Measurements from ENCODE around the gene RAD18.
A peak's percentile ranks its signal among the peaks of the same experiment; 100 is the strongest.

The RAD18 gene

GRCh38 chr3:8962226-8962861 lies 928 bp downstream of the RAD18 start:
- peaks cover 16% of the 10 kb centered on the region for H3K36me3 ChIP-seq (ENCODE audit: control insufficient read depth, low read depth, low read length)
- H3K27me3 ChIP-seq (ENCODE audit: control insufficient read depth, insufficient read depth, low read length) = no peaks in the 10 kb centered on the region
- peak overlapping the region; percentile 79 for H3K9ac ChIP-seq (ENCODE audit: low read length)
- peaks cover 12% of the 10 kb centered on the region for H3K4me1 ChIP-seq (ENCODE audit: control insufficient read depth, low read depth, low read length)
- no peaks in the 10 kb centered on the region for H3K9me3 ChIP-seq (ENCODE audit: control insufficient read depth, low read depth, low read length)
- no peak overlapping the region for H3K27ac ChIP-seq (ENCODE audit: low read length)
- peak overlapping the region; percentile 86 for H3K4me3 ChIP-seq (ENCODE audit: low read length)

DNA sequence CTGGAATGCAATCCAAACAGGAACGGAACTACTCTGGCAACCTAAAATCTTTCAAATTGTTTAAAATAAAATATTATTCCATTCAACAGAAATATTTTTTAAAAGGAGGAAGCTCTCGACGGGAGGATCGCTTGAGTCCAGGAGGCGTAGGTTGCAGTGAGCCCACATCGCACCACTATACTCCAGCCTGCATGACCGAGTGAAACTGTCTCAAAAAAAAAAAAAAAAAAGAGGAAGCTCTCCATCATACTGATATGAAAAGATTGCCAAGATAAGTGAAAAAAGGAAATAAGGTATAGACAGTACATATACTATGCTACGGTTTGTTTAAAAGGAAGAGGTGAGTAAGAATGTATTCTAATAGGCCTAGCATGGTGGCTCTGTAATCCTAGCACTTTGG lies 3.6 kb downstream of the RAD18 start:
- no peak overlapping the region for H3K27ac ChIP-seq (ENCODE audit: low read length)
- H3K4me3 ChIP-seq (ENCODE audit: low read length) = no peak overlapping the region
- H3K9me3 ChIP-seq (ENCODE audit: control insufficient read depth, low read depth, low read length) = no peaks in the 10 kb centered on the region
- peaks cover 9% of the 10 kb centered on the region for H3K4me1 ChIP-seq (ENCODE audit: control insufficient read depth, low read depth, low read length)
- H3K27me3 ChIP-seq (ENCODE audit: control insufficient read depth, insufficient read depth, low read length) = no peaks in the 10 kb centered on the region
- H3K36me3 ChIP-seq (ENCODE audit: control insufficient read depth, low read depth, low read length) = peaks cover 23% of the 10 kb centered on the region
- H3K9ac ChIP-seq (ENCODE audit: low read length) = no peak overlapping the region

DNA sequence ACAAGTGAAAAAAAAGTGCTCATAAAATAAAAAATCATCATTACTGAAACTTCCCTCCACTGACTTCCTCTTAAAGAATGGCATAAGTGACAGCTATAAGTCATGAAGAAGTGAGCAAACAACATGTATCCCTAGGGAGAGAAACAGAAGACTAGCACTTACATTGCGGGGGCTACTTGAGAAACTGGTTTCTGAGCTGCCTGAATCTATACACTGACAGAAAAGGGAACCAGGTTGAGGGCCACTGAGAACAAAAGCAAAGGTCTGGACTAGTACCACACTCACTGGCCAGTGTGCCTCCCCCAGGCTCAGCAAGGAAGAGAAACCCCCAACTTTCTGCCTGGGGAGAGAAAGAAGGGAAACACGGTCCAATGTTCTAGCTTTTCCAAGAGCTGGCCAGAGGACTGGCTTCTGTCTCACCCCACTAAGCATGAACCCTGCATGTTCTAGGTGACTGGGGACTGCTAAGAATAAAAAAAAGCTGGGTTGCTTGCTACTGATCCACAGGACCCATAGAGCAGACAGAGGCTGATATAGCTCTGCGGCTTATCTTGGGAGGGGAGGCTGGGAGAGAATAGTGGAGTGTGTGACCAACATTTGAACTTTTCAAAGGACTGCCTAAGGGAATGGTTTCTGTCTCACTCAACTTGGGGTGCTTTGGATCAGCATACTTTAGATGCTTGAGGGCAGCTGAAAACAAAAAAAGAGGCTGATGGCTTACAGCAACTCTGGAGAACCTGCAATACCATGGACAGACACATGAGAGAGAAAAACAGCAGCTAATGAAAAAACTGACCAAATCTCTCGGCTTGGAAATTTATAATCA lies 8.1 kb downstream of the RAD18 start:
- H3K4me3 ChIP-seq (ENCODE audit: low read length) = no peak overlapping the region
- H3K27me3 ChIP-seq (ENCODE audit: control insufficient read depth, insufficient read depth, low read length) = no peaks in the 10 kb centered on the region
- H3K4me1 ChIP-seq (ENCODE audit: control insufficient read depth, low read depth, low read length) = no peaks in the 10 kb centered on the region
- H3K27ac ChIP-seq (ENCODE audit: low read length) = no peak overlapping the region
- H3K36me3 ChIP-seq (ENCODE audit: control insufficient read depth, low read depth, low read length) = peaks cover 23% of the 10 kb centered on the region
- H3K9me3 ChIP-seq (ENCODE audit: control insufficient read depth, low read depth, low read length) = no peaks in the 10 kb centered on the region
- H3K9ac ChIP-seq (ENCODE audit: low read length) = peak overlapping the region; percentile 13

DNA sequence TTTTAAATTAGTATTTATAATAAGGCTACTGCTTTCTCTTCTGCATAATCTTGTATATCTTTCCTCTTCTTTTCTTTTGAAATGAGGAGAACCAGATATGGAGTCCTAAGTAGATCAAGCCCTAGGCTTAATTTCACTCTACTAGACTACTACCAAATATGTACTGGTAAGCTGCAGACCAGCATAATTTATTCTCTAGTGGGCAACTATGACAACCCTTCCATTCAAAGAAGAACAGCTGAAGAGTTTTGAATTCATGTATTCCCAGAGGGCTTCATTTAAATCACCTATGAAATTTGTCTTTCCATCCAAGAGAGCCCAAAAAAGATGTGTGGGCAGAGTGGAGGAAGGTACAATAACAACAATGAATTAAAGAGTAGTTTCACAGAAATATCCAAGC lies 10.0 kb downstream of the RAD18 start:
- H3K36me3 ChIP-seq (ENCODE audit: control insufficient read depth, low read depth, low read length) = peaks cover 16% of the 10 kb centered on the region
- no peak overlapping the region for H3K9ac ChIP-seq (ENCODE audit: low read length)
- no peaks in the 10 kb centered on the region for H3K9me3 ChIP-seq (ENCODE audit: control insufficient read depth, low read depth, low read length)
- no peak overlapping the region for H3K4me3 ChIP-seq (ENCODE audit: low read length)
- no peaks in the 10 kb centered on the region for H3K4me1 ChIP-seq (ENCODE audit: control insufficient read depth, low read depth, low read length)
- no peak overlapping the region for H3K27ac ChIP-seq (ENCODE audit: low read length)
- no peaks in the 10 kb centered on the region for H3K27me3 ChIP-seq (ENCODE audit: control insufficient read depth, insufficient read depth, low read length)

GRCh38 chr3:8952130-8952529 lies 11.1 kb downstream of the RAD18 start:
- H3K9ac ChIP-seq (ENCODE audit: low read length) = no peak overlapping the region
- no peaks in the 10 kb centered on the region for H3K27me3 ChIP-seq (ENCODE audit: control insufficient read depth, insufficient read depth, low read length)
- H3K36me3 ChIP-seq (ENCODE audit: control insufficient read depth, low read depth, low read length) = peaks cover 12% of the 10 kb centered on the region
- H3K9me3 ChIP-seq (ENCODE audit: control insufficient read depth, low read depth, low read length) = no peaks in the 10 kb centered on the region
- H3K4me1 ChIP-seq (ENCODE audit: control insufficient read depth, low read depth, low read length) = no peaks in the 10 kb centered on the region
- H3K4me3 ChIP-seq (ENCODE audit: low read length) = no peak overlapping the region
- H3K27ac ChIP-seq (ENCODE audit: low read length) = no peak overlapping the region

DNA sequence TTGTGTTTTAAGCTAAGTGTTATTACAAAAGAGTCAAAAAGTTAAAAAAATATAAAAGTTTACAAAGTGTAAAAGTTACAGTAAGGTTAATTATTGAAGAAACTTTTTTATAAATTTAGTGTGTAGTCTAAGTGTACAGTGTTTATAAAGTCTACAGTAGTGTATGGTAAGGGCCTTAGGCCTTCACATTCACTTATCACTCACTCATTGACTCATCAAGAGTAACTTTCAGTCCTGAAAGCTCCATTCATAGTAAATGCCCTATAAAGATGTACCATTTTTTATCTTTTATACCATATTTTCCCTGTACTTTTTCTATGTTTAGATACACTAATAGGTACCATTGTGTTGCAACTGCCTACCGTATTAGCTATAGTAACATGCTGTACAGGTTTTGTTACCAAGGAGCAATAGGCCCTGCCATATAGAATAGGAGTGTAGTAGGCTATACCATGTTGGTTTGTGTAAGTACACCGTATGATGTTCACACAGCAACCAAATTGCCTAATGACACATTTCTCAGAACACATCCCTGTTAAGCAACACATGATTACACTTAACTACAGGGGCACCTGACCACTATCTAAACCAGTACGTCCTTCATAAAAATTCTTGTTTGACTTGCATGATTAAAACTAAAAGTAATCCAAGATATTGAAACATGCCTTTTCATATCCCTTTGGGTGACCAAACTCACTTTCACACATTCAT lies 17.2 kb downstream of the RAD18 start:
- Histone ChIP-seq H3K4me3 (ENCODE audit: low read length) (no peak overlapping the region), H3K9me3 (ENCODE audit: control insufficient read depth, low read depth, low read length) (no peaks in the 10 kb centered on the region), H3K27me3 (ENCODE audit: control insufficient read depth, insufficient read depth, low read length) (no peaks in the 10 kb centered on the region), H3K27ac (ENCODE audit: low read length) (no peak overlapping the region), H3K9ac (ENCODE audit: low read length) (no peak overlapping the region), H3K36me3 (ENCODE audit: control insufficient read depth, low read depth, low read length) (peaks cover 34% of the 10 kb centered on the region), H3K4me1 (ENCODE audit: control insufficient read depth, low read depth, low read length) (no peaks in the 10 kb centered on the region)

DNA sequence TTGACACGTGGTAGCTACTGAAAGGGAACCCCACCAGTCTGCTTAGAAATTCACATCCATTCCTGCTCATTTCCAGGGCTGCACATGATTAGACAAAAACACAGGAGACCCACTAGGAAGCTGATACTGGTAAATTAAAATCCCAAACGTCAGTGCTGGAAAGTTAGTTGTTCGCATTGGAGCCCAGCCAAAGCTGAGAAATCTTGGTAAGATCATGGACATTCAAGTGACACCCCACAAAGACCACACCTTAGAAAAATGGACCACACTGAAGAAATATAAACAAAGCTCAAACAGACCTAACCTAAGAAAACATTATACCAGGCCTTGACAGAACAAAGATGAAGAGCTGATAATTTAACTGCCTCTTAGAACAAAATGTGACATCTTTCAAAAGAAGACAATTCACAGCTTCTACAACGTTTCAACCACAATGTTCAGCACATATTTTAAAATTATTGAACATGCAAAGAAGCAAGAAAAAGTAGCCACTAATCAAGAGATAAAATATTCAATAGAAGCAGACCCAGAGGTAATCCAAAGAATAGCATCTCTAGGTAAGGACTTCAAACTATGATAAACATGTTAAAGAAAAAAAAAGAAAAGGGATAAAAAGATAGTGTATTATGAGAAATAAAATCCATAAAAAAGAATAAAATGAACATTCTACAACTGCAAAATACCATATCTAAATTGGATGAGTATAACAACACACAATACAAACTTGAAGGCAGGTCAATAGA lies 20.4 kb downstream of the RAD18 start:
- Histone ChIP-seq H3K36me3 (ENCODE audit: control insufficient read depth, low read depth, low read length) (peaks cover 52% of the 10 kb centered on the region), H3K27me3 (ENCODE audit: control insufficient read depth, insufficient read depth, low read length) (no peaks in the 10 kb centered on the region), H3K4me3 (ENCODE audit: low read length) (no peak overlapping the region), H3K9me3 (ENCODE audit: control insufficient read depth, low read depth, low read length) (no peaks in the 10 kb centered on the region), H3K9ac (ENCODE audit: low read length) (no peak overlapping the region), H3K4me1 (ENCODE audit: control insufficient read depth, low read depth, low read length) (no peaks in the 10 kb centered on the region), H3K27ac (ENCODE audit: low read length) (no peak overlapping the region)

DNA sequence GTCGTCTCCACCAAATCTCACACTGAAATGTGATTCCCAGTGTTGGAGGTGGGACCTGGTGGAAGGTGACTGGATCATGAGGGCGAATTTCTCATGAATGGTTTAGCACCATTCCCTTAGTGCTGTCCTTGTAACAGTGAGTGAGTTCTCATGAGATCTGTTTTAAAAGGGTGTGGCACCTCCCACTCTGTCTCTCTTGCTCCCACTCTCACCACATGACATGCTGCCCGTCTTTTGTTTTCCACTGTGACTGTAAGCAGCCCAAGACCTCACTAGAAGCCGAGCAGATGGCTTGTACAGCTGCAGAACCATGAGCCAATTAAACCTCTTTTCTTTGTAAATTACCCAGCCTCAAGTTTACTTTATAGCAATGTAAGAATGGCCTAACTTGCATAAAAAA lies 21.2 kb downstream of the RAD18 start:
- H3K36me3 ChIP-seq (ENCODE audit: control insufficient read depth, low read depth, low read length) = peaks cover 53% of the 10 kb centered on the region
- H3K9ac ChIP-seq (ENCODE audit: low read length) = no peak overlapping the region
- no peaks in the 10 kb centered on the region for H3K9me3 ChIP-seq (ENCODE audit: control insufficient read depth, low read depth, low read length)
- no peak overlapping the region for H3K4me3 ChIP-seq (ENCODE audit: low read length)
- no peak overlapping the region for H3K27ac ChIP-seq (ENCODE audit: low read length)
- H3K4me1 ChIP-seq (ENCODE audit: control insufficient read depth, low read depth, low read length) = no peaks in the 10 kb centered on the region
- H3K27me3 ChIP-seq (ENCODE audit: control insufficient read depth, insufficient read depth, low read length) = no peaks in the 10 kb centered on the region

GRCh38 chr3:8938021-8938420 lies 25.3 kb downstream of the RAD18 start:
- no peak overlapping the region for H3K9ac ChIP-seq (ENCODE audit: low read length)
- H3K36me3 ChIP-seq (ENCODE audit: control insufficient read depth, low read depth, low read length) = peaks cover 43% of the 10 kb centered on the region
- no peaks in the 10 kb centered on the region for H3K9me3 ChIP-seq (ENCODE audit: control insufficient read depth, low read depth, low read length)
- H3K27ac ChIP-seq (ENCODE audit: low read length) = no peak overlapping the region
- H3K27me3 ChIP-seq (ENCODE audit: control insufficient read depth, insufficient read depth, low read length) = no peaks in the 10 kb centered on the region
- no peak overlapping the region for H3K4me3 ChIP-seq (ENCODE audit: low read length)
- no peaks in the 10 kb centered on the region for H3K4me1 ChIP-seq (ENCODE audit: control insufficient read depth, low read depth, low read length)

GRCh38 chr3:8937064-8938020 lies 25.9 kb downstream of the RAD18 start:
- H3K4me3 ChIP-seq (ENCODE audit: low read length) = no peak overlapping the region
- no peaks in the 10 kb centered on the region for H3K4me1 ChIP-seq (ENCODE audit: control insufficient read depth, low read depth, low read length)
- no peak overlapping the region for H3K9ac ChIP-seq (ENCODE audit: low read length)
- no peaks in the 10 kb centered on the region for H3K9me3 ChIP-seq (ENCODE audit: control insufficient read depth, low read depth, low read length)
- H3K27ac ChIP-seq (ENCODE audit: low read length) = no peak overlapping the region
- peaks cover 41% of the 10 kb centered on the region for H3K36me3 ChIP-seq (ENCODE audit: control insufficient read depth, low read depth, low read length)
- no peaks in the 10 kb centered on the region for H3K27me3 ChIP-seq (ENCODE audit: control insufficient read depth, insufficient read depth, low read length)

Measured in iPS-18a (cell line).